AG20443 (cell line): ENCODE data around the gene FES.

Source experiments
- DNase-seq: peaks from one replicate; pipeline ENCODE4 v3.0.0; 2012; ENCODE audit warnings: low spot score, mixed read lengths

Gene FES

DNA sequence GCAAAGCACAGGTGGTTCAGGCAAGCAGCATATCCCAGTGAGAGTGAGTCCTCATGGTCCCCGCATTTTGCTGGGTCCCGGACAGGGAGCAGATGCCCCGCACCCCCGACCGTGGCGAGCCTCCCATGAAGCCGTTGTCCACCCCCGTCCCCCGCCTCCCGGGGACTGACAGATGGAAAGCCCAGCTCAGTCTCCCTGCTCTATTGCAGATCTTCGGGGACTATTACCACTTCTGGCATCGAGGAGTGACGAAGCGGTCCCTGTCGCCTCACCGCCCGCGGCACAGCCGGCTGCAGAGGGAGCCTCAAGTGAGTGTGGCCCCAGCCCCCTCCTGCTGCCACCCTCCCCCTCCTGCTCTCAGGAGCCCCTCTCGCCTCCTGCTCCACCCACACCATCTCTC, 8.3 kb upstream of the FES start:
- DNase-seq, result no peak

DNA sequence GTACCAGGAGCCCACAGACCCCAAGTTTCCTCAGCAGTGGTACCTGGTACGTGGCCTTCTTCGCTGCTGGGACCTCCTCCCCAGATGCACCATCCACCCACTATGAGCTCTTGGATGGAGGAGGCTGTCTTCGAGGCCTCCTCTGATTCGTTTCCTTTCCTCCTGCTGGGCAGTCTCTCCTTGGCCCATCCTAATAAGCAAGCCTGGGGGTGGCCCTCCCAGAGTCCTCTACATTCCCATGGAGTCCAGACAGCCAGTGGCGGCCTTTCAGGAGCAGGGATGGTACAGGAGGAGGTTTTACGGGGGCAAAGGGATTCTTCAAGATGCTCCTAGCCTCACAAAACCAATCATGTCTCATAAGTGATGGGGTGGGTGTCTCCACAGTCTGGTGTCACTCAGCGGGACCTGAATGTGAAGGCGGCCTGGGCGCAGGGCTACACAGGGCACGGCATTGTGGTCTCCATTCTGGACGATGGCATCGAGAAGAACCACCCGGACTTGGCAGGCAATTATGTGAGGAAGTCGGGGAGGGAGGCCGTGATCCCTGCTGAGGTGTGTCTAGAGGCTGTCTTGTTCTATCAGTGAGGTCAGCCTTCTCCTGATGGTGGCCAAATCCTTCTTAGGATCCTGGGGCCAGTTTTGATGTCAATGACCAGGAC, 7.7 kb upstream of the FES start:
- no peak for DNase-seq

DNA sequence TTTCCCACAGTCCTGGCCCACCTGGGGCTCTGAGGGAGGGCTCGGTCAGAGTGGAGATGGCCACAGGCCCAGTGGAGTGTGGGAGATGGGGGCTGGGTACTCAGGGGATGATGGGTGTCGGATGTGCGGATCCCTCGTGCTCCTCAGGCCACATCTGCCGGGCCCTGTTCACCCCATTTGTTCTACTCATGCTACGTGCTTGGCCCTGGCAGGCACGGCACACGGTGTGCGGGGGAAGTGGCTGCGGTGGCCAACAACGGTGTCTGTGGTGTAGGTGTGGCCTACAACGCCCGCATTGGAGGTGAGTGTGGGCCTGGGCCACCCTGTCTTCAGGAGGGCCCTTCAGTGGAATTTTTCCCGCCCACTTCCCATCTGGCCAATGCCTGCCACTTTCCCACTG, 7.0 kb upstream of the FES start:
- DNase-seq, result no peak

DNA sequence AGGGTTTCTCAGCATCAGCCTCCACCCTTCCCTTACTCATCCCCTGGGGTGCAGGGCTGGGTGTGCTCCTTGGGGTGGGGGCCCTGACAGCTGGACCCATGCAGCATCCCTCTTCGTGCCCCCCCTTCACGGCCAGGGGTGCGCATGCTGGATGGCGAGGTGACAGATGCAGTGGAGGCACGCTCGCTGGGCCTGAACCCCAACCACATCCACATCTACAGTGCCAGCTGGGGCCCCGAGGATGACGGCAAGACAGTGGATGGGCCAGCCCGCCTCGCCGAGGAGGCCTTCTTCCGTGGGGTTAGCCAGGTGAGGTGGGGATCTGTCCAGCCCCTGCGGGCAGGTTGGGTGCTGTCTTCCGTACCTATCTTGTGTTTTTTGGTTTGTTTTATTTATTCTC, 6.3 kb upstream of the FES start:
- no peak for DNase-seq

DNA sequence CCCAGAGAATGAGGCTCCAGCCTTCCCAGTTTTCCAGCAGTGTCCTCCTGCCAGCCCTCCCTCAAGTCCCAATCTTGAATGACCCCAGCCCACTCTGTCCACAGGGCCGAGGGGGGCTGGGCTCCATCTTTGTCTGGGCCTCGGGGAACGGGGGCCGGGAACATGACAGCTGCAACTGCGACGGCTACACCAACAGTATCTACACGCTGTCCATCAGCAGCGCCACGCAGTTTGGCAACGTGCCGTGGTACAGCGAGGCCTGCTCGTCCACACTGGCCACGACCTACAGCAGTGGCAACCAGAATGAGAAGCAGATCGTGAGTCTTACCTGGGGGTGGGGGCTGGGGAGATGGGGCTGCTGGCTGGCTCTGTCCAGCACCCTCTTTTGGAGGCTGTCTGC, 5.6 kb upstream of the FES start:
- no peak for DNase-seq

DNA sequence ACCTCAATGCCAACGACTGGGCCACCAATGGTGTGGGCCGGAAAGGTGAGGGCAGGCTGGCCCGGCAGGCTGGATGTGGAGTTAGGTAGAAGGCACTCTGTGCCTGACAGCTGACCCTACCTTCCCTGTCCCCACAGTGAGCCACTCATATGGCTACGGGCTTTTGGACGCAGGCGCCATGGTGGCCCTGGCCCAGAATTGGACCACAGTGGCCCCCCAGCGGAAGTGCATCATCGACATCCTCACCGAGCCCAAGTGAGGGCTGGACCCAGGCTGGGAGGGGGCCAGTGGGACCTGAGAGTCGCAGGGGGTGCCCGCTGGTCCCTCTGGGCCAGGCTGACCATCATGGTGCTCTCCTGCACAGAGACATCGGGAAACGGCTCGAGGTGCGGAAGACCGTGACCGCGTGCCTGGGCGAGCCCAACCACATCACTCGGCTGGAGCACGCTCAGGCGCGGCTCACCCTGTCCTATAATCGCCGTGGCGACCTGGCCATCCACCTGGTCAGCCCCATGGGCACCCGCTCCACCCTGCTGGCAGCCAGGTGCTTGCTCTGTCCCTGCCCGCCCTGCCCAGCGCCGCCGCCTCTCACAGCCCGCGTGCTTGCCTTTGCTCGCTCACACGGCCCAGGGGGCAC, 4.5 kb upstream of the FES start:
- DNase-seq, result no peak

DNA sequence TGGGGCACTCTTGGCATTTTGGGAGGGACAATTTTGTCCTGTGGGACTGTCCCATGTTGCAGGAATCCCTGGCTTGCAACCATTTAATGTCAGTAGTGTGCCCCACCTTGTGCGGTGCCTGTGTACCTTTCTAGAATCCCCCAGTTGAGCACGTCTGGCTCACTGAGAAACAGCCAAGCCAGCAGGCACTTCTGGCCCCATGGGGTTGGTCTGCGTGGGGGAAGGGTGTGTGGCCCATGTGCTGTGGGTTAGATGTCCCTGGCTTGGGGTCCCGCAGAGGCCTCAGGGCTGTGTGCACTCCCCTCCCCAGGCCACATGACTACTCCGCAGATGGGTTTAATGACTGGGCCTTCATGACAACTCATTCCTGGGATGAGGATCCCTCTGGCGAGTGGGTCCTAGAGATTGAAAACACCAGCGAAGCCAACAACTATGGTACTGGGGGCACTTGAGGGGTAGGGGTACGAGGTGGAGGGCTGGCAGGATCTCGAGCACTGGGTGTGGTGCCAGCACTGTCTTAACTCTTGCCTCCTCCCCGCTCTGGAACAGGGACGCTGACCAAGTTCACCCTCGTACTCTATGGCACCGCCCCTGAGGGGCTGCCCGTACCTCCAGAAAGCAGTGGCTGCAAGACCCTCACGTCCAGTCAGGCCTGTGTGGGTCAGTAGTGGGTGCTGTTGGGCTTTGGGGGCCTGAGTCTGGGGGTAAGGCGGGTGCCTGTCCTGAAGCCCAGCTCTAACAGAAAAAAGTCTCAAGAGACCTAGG, 3.7 kb upstream of the FES start:
- DNase-seq, result no peak

DNA sequence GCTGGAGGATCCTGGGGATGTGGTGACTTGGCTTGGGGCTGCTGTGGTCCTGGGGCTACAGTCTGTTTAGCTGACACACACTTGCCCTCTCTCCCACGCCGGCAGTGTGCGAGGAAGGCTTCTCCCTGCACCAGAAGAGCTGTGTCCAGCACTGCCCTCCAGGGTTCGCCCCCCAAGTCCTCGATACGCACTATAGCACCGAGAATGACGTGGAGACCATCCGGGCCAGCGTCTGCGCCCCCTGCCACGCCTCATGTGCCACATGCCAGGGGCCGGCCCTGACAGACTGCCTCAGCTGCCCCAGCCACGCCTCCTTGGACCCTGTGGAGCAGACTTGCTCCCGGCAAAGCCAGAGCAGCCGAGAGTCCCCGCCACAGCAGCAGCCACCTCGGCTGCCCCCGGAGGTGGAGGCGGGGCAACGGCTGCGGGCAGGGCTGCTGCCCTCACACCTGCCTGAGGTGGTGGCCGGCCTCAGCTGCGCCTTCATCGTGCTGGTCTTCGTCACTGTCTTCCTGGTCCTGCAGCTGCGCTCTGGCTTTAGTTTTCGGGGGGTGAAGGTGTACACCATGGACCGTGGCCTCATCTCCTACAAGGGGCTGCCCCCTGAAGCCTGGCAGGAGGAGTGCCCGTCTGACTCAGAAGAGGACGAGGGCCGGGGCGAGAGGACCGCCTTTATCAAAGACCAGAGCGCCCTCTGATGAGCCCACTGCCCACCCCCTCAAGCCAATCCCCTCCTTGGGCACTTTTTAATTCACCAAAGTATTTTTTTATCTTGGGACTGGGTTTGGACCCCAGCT, 2.9 kb upstream of the FES start:
- no peak for DNase-seq

DNA sequence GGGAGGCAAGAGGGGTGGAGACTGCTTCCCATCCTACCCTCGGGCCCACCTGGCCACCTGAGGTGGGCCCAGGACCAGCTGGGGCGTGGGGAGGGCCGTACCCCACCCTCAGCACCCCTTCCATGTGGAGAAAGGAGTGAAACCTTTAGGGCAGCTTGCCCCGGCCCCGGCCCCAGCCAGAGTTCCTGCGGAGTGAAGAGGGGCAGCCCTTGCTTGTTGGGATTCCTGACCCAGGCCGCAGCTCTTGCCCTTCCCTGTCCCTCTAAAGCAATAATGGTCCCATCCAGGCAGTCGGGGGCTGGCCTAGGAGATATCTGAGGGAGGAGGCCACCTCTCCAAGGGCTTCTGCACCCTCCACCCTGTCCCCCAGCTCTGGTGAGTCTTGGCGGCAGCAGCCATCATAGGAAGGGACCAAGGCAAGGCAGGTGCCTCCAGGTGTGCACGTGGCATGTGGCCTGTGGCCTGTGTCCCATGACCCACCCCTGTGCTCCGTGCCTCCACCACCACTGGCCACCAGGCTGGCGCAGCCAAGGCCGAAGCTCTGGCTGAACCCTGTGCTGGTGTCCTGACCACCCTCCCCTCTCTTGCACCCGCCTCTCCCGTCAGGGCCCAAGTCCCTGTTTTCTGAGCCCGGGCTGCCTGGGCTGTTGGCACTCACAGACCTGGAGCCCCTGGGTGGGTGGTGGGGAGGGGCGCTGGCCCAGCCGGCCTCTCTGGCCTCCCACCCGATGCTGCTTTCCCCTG, 2.2 kb upstream of the FES start:
- DNase-seq, result no peak

DNA sequence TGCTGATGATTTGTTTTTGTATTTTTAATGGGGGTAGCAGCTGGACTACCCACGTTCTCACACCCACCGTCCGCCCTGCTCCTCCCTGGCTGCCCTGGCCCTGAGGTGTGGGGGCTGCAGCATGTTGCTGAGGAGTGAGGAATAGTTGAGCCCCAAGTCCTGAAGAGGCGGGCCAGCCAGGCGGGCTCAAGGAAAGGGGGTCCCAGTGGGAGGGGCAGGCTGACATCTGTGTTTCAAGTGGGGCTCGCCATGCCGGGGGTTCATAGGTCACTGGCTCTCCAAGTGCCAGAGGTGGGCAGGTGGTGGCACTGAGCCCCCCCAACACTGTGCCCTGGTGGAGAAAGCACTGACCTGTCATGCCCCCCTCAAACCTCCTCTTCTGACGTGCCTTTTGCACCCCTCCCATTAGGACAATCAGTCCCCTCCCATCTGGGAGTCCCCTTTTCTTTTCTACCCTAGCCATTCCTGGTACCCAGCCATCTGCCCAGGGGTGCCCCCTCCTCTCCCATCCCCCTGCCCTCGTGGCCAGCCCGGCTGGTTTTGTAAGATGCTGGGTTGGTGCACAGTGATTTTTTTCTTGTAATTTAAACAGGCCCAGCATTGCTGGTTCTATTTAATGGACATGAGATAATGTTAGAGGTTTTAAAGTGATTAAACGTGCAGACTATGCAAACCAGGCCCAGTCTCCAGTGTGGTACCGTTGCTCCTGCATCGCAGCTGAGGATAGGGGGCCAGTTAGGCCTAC, 1.4 kb upstream of the FES start:
- no peak for DNase-seq

DNA sequence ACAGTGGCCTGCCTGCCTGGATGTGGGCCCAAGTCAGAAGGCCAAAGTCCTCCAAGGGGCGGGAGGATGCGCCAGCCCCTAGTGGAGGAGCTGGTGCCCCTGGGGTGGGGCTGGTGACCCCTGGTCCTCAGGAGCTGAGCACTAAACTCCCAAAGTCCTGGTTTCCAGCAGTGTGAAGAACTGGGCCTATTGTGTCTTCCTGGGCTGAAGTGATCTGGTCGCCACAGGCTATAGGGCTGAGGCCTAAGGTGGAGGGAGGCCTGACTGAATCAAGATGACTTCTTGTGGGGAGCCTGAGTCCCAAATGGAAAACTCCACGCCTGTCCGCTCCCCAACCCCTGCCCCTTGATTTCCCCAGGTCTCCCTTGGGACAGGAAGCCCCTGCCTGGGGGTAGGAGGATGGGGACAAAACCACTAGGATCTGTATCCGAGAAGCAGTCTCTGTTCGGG, 753 bp upstream of the FES start:
- no peak for DNase-seq

DNA sequence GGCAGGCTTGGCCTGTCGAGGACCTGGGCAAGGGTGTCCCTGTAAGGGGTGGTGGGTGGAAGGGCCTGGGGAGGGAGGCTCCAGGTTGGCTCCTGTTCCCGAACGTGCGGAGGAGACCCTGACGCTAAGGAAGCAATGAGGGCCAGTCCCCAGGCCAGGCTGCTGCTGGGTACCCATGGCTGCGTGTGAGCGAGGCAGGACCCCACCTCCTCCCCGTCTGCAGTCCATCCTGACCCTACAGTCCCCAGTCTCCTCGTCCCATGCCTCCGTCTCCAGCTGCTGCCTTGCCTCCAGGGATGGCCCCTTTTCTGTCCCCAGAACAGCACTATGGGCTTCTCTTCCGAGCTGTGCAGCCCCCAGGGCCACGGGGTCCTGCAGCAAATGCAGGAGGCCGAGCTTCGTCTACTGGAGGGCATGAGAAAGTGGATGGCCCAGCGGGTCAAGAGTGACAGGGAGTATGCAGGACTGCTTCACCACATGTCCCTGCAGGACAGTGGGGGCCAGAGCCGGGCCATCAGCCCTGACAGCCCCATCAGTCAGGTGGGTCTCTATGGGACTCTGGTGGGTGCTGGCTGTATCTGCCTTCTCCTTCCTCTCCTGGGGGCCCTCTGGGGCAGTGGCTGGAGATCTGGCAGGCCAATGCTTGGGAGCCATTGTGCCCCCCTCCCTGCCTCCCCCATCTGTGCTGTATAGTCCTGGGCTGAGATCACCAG, 571 bp downstream of the FES start:
- no peak for DNase-seq

DNA sequence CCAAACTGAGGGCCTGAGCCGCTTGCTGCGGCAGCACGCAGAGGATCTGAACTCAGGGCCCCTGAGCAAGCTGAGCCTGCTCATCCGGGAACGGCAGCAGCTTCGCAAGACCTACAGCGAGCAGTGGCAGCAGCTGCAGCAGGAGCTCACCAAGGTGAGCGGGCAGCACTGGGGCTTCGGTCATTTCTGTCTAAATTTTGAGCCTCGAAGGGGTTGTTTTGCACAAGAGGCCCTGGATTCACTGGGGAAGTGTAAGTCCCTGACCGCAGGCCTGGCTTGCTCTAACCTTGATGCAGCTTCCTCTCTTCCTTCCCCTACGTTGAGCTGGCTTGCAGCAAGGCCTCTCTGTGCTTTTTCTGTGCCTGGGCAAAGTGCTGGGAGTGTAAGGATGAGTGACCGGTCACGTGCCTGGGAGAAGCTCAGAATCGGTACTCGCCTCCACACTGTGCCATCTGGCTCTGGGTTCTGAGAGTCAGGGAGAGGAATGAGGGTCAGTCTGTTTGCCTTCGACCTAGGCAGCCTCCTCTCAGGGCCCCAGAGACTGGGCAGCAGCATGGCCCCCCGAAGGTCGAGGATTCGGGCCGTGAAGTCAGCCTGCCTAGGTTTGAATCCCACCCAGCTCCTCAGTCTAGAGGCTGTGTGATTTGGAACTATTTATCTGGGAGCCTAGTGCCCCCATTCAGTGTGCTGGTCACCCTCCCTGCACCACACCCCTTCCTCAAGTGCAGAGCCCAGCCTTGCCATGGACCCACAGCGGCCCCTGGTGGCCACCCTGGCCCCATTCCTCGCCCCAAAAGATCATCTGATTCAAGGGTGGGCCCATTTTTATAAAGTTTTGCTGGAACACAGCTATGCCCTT, 1.4 kb downstream of the FES start:
- peak; percentile 77 for DNase-seq

DNA sequence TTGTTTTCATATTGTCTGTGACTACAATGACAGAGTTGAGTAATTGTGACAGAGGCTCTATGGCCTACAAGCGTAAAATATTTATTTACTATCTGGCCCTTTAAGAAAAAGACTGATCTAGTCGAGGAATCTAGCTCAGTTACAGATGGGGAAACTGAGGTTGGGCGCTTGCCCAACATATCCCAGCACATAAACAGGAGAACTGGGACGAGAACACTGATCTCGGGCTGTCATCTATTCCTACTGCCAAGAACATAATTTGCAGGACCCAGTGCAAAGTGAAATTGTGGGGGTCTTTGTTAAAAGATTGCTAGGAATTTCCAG, 1.9 kb downstream of the FES start:
- DNase-seq, result no peak

DNA sequence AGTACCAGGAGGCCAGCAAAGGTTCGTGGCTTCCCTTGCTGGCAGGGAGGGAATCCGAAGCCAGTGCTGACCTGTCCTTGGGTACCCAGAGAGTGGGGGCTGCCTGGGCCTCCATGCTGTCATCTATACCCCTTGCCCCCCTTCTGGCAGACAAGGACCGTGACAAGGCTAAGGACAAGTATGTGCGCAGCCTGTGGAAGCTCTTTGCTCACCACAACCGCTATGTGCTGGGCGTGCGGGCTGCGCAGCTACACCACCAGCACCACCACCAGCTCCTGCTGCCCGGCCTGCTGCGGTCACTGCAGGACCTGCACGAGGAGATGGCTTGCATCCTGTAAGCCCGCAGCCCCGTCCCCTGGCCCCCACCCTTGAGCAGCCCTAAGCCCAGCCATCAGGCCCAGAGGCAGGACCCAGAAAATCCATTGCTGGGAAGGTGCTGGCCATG, 2.8 kb downstream of the FES start:
- no peak for DNase-seq

DNA sequence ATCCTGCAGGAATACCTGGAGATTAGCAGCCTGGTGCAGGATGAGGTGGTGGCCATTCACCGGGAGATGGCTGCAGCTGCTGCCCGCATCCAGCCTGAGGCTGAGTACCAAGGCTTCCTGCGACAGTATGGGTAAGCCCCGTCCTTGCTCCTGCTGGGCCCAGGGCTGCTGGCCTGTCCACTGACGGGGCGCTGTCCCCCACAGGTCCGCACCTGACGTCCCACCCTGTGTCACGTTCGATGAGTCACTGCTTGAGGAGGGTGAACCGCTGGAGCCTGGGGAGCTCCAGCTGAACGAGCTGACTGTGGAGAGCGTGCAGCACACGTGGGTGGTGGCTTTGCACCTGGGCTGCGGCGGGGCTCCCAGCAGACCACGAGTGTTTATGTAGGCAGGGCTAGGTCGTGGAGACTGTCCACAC, 5.0 kb downstream of the FES start:
- DNase-seq, result no peak

DNA sequence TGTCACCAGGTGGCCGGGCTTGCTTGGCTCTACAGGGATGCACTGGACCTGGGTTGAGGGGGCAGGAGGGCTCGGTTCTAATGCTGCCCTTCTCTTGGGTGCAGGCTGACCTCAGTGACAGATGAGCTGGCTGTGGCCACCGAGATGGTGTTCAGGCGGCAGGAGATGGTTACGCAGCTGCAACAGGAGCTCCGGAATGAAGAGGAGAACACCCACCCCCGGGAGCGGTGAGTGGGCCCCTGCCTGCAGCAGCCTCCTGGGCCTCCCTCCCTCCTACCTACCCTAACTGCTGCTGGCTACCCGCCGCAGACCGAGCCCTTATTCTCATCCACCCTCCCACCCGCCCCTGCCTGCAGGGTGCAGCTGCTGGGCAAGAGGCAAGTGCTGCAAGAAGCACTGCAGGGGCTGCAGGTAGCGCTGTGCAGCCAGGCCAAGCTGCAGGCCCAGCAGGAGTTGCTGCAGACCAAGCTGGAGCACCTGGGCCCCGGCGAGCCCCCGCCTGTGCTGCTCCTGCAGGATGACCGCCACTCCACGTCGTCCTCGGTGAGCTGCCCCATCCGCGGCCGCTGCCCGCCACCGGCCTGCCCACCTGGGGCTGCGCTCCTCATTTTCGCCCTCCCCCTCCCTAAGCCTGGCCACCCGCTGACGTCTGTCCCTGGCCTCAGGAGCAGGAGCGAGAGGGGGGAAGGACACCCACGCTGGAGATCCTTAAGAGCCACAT, 5.6 kb downstream of the FES start:
- DNase-seq, result no peak

DNA sequence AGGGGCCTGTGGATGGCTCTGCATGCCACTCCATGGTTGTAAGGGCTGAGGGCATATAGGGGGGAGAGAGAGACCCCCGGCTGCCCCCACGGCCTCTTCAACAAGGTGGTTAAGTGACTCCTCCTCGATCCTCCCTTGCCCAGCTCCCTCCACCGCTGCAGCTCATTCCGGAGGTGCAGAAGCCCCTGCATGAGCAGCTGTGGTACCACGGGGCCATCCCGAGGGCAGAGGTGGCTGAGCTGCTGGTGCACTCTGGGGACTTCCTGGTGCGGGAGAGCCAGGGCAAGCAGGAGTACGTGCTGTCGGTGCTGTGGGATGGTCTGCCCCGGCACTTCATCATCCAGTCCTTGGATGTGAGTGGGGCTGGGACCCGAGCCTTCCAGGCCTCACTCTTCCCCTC, 6.5 kb downstream of the FES start:
- no peak for DNase-seq
